GM06990 (cell line): ENCODE measurements around the gene CAPN15.
"Not testable (repeated sequence)": the region's sequence is repeated elsewhere in the genome, so short reads cannot be mapped to it uniquely, and the experiment has no call there.

Experiments used
- DNase-seq: peaks from one replicate; pipeline ENCODE4 v3.0.0-alpha.2; 2011; ENCODE audit not compliant: insufficient read length; ENCODE audit errors: extremely low read depth
- H3K27me3 ChIP-seq: replicated peaks from 2 replicates; pipeline ENCODE4 v1.6.0; 2011; ENCODE audit warnings: low read length; ENCODE audit not compliant: control insufficient read depth, insufficient read depth
- H3K36me3 ChIP-seq: 2 replicates; pipeline ENCODE4 v1.5.1; 2011; ENCODE audit warnings: low read length; ENCODE audit not compliant: control insufficient read depth, insufficient read depth
- H3K4me3 ChIP-seq: replicated peaks from 2 replicates; pipeline ENCODE4 v1.5.1; 2011; ENCODE audit warnings: low read depth, mild to moderate bottlenecking, control low read depth, low read length
- TF ChIP-seq, protein P1 (sequence below): IDR thresholded peaks from 2 replicates; pipeline ENCODE4 v1.5.1; 2011; ENCODE audit warnings: low read length, control low read depth, mild to moderate bottlenecking, inconsistent platforms; ENCODE audit not compliant: insufficient read depth, poor library complexity, severe bottlenecking

CAPN15 gene

DNA sequence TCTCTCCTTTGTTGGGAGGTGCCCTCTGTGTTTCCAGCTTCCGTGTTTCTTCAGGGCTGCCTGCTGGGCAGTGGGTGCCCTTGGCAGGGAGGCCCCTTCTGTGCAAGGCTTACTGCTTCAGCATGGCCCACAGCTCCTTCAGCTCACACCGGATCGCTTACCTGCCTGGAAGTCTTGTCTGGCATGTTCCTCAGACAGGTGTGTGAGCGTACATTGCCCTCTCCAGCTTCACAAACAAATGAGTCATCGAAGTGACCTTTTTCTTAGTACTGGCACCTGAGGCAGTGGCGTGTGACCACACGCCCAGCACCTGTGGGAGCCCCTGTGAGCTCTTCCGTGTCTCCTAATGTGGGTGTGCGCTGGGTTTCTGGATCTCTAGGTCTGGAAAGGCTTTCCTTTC is 65.9 kb downstream of the CAPN15 start:
- TF ChIP-seq, protein P1, sequence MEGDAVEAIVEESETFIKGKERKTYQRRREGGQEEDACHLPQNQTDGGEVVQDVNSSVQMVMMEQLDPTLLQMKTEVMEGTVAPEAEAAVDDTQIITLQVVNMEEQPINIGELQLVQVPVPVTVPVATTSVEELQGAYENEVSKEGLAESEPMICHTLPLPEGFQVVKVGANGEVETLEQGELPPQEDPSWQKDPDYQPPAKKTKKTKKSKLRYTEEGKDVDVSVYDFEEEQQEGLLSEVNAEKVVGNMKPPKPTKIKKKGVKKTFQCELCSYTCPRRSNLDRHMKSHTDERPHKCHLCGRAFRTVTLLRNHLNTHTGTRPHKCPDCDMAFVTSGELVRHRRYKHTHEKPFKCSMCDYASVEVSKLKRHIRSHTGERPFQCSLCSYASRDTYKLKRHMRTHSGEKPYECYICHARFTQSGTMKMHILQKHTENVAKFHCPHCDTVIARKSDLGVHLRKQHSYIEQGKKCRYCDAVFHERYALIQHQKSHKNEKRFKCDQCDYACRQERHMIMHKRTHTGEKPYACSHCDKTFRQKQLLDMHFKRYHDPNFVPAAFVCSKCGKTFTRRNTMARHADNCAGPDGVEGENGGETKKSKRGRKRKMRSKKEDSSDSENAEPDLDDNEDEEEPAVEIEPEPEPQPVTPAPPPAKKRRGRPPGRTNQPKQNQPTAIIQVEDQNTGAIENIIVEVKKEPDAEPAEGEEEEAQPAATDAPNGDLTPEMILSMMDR = no peak
- no peak for DNase-seq
- no peaks in the 10 kb centered on the region for H3K27me3 ChIP-seq
- no peak overlapping the region for H3K4me3 ChIP-seq
- H3K36me3 ChIP-seq = no peaks in the 10 kb centered on the region; the same call in 1 of the 2 replicates

DNA sequence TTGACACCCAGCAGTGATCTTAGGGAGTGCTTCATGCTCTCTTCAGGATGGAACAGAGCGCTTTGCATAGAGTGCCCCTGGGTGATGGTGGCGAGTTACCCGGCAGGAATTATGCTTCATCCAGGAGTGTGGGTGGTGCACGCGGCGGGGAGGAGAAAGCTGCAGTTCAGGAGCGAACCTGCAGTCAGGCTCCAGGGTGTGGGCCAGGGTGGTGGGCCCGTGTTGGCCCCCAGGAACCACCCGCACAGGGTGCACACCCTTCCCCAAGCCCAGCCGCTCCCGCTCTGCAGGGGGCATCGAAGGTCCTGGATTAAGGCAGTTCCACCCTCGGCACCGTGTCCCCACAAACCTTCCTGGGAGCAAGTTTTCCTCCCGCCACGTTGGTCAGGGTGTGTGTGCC is 66.3 kb downstream of the CAPN15 start:
- DNase-seq = no peak
- H3K36me3 ChIP-seq = no peaks in the 10 kb centered on the region; the same call in none of the 2 replicates
- TF ChIP-seq, protein P1 = no peak
- no peak overlapping the region for H3K4me3 ChIP-seq
- H3K27me3 ChIP-seq = no peaks in the 10 kb centered on the region

DNA sequence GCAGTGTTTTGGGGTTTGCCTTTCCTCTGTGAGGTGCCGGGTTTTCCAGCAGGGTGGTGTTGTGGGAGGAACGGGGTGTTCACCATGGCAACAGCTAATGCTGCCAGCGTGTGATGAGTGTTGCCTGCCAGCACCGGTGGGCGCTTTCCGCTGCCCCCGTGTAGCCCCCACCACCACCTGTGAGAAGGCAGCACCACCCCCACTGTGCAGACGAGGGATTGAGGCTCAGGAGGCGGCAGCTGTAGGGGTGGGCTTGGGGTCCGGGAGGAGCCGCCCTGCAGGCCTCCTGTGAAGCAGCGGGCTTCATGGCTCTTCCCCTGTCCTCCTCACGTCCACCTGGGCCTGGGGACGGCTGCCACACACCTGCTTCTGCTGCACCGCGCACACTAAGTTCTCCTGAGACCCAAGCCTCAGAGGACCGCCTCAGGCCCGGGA is 67.6 kb downstream of the CAPN15 start:
- H3K27me3 ChIP-seq = no peaks in the 10 kb centered on the region
- no peak for DNase-seq
- no peak overlapping the region for H3K4me3 ChIP-seq
- peaks cover 1% of the 10 kb centered on the region for H3K36me3 ChIP-seq
- TF ChIP-seq, protein P1 = no peak

DNA sequence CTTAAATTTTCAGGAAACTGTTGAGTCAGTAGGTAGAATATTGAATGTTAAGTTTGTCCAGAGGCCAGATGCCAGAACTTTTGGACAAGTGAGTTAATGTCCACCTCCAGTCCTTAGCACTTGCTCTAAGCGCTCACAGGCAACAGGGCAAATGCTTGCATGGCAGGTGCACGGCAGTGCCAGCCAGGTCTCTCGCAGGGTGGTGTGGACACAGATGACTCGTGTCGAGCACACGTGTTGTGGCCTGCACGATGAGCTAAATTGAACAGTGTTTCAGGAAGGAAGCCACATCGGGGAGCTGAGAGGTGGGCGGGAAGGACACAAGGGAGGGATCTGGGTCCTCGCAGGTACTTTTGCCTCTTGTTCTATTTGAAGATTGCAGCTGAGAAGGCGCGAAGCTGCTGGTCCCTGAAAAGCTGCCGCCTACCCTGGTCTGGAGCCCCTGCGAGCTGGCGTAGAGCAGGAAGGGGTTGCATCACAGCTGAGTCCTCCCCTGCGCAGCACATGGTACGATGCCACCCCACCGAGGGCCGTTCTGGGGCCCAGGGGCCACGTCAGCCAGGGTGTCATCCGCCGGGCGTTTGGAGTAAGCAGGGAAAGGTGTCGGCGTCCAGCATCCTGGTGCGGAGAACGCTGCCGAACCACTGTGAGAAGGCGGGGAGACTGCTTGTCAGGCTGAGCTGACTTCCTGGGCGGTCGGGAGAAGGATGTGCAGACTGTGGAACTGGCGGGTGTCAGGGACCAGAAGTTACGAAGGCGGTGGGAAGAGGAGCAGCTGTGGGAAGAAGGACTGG is 68.6 kb downstream of the CAPN15 start:
- H3K4me3 ChIP-seq = no peak overlapping the region
- no peak for DNase-seq
- TF ChIP-seq, protein P1 = no peak
- H3K27me3 ChIP-seq = no peaks in the 10 kb centered on the region
- peaks cover 1% of the 10 kb centered on the region for H3K36me3 ChIP-seq

DNA sequence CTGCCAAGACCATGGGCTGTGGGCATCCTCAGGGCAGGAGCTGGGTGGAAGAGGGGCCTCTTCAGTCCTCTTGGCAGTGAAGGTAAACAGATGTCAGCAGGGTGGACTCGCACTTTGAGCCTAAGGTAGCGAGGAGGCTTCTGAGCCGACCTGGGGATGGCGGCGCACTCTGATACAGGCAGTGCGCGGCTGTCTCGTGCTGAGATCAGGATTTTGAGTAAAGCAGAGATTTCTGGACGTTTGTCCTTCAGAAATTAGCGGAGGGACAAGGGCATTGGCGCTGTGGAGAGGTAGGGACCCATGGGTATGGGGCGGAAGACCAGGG is 69.2 kb downstream of the CAPN15 start:
- Histone ChIP-seq H3K4me3 (no peak overlapping the region), H3K36me3 (peaks cover 1% of the 10 kb centered on the region), H3K27me3 (no peaks in the 10 kb centered on the region)
- TF ChIP-seq, protein P1 = no peak
- no peak for DNase-seq

DNA sequence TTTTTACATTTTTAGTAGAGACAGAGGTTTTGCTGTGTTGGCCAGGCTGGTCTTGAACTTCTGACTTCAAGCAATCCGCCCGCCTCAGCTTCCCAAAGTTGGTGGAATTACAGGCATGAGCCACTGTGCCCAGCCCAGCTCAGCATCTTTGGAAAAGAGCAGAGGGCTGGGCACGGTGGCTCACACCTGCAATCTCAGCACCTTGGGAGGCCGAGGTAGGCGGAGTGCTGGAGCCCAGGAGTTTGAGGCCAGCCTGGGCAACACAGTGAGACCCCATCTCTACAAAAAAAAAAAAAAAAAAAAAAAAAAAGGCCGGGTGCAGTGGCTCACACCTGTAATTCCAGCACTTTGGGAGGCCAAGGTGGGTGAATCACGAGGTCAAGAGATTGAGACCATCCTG is 70.1 kb downstream of the CAPN15 start:
- DNase-seq, H3K4me3 ChIP-seq, H3K36me3 ChIP-seq, H3K27me3 ChIP-seq: not testable (repeated sequence)
